Gastroesophageal sphincter (tissue), 3 donors: Measurements from ENCODE around the gene DCAF8.

Experiments used
- CTCF ChIP-seq, 4 experiments: fragments of 200-600 bp in 2 of 4; fragments of 450-650 bp in 2 of 4; sonication (generic) in 1 of 4; IDR thresholded peaks; one replicate each; pipeline ENCODE4 v1.5.1; 2017 to 2019; ENCODE audit warnings: antibody characterized with exemption in 4 of 4, mild to moderate bottlenecking in 2 of 4, moderate library complexity in 2 of 4
- EP300 ChIP-seq: sonication (generic); formaldehyde crosslinking; IDR thresholded peaks from one replicate; pipeline ENCODE4 v1.6.1; 2017; ENCODE audit warnings: antibody characterized with exemption, mild to moderate bottlenecking
- POLR2A ChIP-seq, 2 donors: fragments of 450-650 bp; IDR thresholded peaks; one replicate each; pipeline ENCODE4 v1.6.1; 2017; ENCODE audit warnings: antibody characterized with exemption in 2 of 2, mild to moderate bottlenecking in 2 of 2, moderate library complexity in 1 of 2
- POLR2AphosphoS5 ChIP-seq: sonication (generic); formaldehyde crosslinking; IDR thresholded peaks from one replicate; pipeline ENCODE4 v1.6.1; 2017; ENCODE audit warnings: antibody characterized with exemption

DNA sequence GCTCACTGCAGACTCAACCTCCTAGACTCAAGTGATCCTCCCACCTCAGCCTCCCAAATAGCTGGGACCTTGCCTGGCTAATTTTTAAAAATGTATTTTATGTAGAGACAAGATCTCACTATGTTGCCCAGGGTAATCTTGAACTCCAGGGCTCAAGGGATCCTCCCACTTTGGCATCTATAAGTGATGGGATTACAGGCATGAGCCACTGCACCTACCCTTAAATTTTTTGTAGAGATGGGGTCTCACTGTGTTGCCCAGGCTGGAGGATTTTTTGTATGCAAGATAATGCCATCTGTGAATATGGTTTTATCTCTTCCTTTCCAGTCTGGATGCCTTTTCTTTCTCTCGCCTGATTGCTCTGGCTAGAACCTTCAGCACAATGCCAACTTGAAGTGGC lies 8.7 kb upstream of the DCAF8 start:
- TF ChIP-seq CTCF (IDR thresholded peaks at IDR 0.05) (no peak), POLR2A (IDR thresholded peaks at IDR 0.05) (no peak), EP300 (no peak), POLR2AphosphoS5 (no peak)
